ENCODE measurements around the gene LRRC36.
A peak's percentile ranks its signal among the peaks of the same experiment; 100 is the strongest.

Gene LRRC36

DNA sequence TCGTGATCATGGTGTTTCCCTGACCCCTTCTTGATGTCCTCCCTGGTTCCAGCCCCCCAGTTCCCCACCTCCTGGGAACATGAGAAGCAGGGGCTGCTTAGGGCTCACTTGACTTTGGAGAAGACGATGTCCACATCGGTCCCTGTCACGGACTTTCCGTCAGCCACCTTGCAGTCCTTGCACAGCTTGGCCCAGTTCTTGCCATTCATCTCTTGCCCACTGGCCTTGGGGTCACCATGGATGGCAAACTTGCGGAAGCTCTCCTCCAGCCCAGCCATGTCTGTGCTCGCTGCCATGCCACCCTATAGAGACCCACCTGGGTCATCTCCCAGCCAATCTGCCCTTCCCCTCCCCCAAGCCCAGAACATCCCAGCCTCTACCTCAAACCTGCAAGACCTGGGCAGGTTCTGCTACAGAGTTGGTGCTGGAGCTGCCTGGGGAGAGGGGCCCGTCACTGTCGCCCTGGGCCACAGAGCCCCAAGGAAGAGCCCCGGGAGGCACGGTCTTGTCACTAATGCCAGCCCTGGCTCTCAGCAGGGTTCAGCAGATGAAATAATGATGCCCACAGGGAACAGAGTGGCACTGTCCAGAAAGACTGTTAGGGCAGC lies 64.3 kb downstream of the LRRC36 start:
- no peak for DNase-seq

- no peak for DNase-seq
Observed at GRCh38 chr16:67391424-67392300, 65.0 kb downstream of the LRRC36 start.

- no peak for DNase-seq
Observed at GRCh38 chr16:67392301-67393059, 65.9 kb downstream of the LRRC36 start.

GRCh38 chr16:67393111-67393787 lies 66.6 kb downstream of the LRRC36 start, which contains the start of gene TPPP3:
TPPP3 (minus strand) TSS chr16:67393498; CDS start chr16:67391111, 2,387 bp downstream.
- DNase-seq: peak; percentile 50 to 73 (median 53)

DNA sequence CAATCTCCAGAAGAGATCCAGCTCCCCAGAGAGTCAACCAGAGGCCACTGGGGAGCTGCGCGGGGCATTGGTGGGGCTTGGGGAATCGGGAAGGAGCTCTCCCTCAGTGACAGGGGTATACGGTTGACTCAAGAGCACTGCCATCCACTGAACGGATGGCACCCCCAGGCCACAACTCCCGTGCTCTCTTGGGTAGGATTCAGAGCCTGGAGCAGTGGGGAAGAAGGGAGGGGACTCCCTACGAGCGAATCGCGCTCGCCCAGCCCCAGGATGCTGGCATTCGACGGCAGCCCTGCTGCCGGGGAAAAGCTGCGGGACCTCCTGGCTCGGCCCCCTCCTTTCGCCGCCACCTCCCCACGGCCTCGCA lies 67.2 kb downstream of the LRRC36 start:
- DNase-seq: no peak

DNA sequence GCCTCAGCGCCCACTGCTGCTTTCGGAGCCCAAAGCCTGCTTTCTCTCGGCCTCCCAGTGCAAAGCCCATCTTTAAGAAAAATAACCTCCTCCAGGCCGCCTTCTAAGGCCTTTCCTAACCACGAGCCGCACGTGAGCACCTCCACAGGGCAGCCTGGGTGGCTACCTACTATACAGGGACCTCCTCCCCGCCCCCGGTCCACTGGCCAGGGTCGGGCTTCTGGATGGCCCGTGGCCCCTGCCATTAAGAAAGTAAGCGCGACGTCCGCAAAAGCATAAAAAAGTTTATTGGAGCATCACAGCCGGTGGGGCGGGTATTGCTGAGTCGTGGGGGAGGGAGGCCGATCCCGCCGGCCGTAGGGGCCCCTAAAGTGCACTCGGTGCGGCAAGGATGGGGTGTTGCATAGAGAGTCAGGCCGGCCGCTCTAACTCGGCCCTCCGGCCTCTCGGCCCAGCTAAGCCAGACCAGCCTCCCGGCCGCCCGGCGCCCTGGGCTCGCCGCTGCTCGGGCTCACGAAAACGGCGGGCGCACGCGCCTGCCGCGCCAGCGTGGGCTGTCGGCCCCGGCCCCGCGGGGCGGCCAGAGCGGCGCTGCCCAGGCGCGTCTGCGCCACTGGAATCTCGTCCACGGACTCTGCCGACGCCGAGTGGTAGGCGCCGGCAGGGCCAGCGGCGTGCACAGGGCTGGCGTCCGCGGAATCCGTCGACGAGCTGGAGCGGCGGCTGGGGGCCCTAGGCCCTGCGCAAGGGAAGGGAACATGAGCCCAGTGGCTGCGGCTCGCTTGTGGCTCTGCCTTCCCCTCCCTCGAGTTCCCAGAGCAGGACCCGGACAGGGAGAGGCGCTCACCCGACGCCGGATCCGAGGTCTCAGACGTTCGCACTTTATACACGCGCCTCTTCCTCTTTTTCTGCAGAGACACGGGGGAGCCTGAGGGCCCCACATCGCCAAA lies 67.8 kb downstream of the LRRC36 start:
- DNase-seq: peak; percentile 46 to 65 (median 57)

- DNase-seq: peak in 2 of 3 donors; percentile 27 to 31
Observed at GRCh38 chr16:67395105-67395457, 68.5 kb downstream of the LRRC36 start.

DNA sequence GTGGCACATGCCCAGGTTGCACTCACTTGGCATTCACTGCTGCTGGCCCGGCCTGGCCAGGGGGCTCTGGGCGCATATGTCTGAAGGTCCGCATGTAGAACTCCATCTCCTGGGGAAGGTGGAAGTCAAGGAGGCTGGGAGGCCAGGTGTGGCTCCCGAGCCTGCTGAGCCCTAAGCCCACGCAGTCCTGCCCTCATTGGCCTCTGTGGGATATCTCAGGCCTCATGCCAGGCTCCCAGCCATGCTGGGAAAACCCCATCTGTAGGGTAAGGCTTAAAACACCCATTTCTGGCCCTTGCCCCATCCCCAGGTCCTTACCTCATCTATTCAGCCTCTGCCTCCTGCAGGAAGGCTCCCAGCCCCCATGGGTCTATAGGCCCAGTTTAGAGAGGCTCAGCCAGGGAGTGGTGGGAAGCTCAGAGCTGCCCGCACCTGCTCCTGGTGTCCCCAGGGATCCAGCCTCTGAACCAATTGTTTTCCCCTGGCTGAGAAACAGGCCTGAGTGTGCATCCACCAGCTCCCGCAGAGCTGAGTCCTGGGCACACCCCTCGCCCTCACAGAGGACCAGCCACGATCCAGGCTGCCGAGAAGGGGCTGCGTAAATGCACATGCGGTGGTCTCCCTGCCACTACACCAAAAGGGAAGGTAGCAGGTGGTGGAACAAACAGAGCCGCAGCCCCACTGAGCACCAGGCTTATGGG lies 69.0 kb downstream of the LRRC36 start:
- DNase-seq: peak; percentile 51 to 65 (median 58)

- DNase-seq: peak in 1 of 3 donors; percentile 35
Observed at GRCh38 chr16:67396159-67397035, 69.8 kb downstream of the LRRC36 start.

- DNase-seq: no peak
Observed at GRCh38 chr16:67397036-67397801, 70.6 kb downstream of the LRRC36 start.

DNA sequence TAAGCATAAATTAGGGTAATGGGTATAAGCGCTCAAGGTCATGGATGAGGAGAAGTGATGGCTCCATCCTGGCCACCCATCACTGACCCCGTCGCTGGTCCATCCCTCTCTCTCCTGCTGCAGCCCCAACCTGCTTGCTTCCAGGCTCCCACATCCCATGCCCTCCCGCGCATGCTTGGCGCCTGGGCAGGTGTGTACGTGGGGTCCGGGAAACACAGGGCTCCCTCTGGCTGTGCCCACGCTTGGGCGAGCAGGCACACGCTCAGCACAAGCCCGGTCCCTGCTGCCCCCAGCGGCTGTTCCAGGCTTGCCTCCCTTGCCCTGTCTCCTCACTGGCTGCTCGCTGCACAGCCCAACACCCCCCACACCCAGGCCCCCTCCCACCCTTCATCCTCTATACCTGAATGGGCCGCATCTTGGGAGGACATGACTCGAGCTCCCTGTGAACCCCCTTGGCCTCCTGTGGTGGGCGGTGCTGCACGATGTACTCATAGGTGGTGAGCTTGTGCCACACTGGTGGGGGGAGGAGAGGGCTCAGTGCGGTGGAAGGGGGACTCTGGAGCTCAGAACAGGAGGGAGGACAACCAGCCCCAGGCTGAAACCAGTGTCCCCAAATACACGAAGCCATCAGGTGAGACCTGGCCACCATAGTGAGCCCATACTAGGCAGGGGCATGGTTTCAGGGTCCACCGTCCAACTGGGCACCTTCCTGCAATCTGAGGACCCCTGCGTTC lies 71.4 kb downstream of the LRRC36 start:
- no peak for DNase-seq

GRCh38 chr16:67398546-67399217 lies 72.1 kb downstream of the LRRC36 start:
- DNase-seq: no peak

DNA sequence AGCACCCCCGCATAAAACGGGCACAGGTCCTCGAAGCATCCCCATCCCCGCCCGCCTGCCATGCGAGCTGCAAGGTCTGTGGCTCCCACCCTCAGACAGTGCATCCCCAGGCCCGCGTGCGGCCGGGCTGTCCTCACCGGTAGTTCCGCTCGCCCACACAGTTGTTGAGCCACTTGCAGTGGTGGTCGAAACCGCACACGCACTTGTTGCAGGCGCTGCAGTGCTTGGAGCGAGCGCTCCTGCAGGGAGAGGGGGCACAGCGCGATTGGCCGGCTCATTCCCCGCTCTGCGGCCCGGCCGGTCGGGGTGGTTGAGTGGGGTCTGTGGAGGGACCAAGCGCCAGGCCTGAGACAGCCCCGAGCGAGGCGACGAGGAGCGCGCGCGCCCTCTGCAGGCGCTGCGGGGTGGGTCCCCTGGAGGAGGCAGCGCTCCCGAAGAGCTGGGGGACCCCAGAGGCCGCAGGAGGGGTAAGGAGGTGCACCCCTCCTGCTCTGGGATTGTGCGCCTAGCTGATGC lies 72.7 kb downstream of the LRRC36 start:
- peak; percentile 52 to 80 (median 65) for DNase-seq

GRCh38 chr16:67399749-67400704 lies 73.4 kb downstream of the LRRC36 start:
- DNase-seq: no peak

GRCh38 chr16:67400901-67401300 lies 74.3 kb downstream of the LRRC36 start:
- DNase-seq: no peak

GRCh38 chr16:67403976-67404555 lies 77.5 kb downstream of the LRRC36 start:
- no peak for DNase-seq

Data from suppressor macrophage treated with lipopolysaccharide for 1 hour (primary cell).